Measurements from ENCODE around the gene EFL1. TPM values are rescaled to one million over a fixed set of nuclear protein-coding genes. Genes with fewer than 3 reads are reported as not detected.

The EFL1 gene
- total and polyA plus RNA-seq, 2 of the 4 experiments (the other 2 are of a cell fraction): 10.1 to 24.6 TPM

DNA sequence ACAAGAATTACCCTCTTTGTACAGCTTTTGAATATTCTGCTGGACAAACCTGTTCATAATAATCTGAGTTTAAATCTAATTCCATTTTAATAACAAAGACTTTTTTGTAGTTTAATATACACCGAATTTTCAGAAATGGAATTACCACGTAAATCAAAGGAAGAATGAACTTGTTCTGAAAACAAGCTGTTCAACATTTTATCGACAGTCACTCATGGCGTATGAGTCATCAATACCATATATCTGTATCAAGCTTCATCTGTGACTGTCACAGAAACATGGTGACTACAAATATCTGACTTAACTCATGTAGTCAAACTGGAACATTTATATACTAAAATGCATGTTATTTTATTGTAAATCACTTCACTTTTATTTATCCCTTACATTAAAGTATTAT lies 90.0 kb downstream of the EFL1 start:
- no peaks in the 10 kb centered on the region for H3K9me1 ChIP-seq (ENCODE audit: insufficient read depth, low read length)
- no peak overlapping the region for H3K56ac ChIP-seq (ENCODE audit: extremely low read depth, insufficient read depth, low read length)
- H2AK9ac ChIP-seq (replicated peaks; ENCODE audit: low read depth, low read length, poor library complexity): no peak overlapping the region
- no peak overlapping the region for H4K5ac ChIP-seq (ENCODE audit: low read depth, low read length)
- no peak overlapping the region for H2BK15ac ChIP-seq (ENCODE audit: low read depth, low read length)
- H3K14ac ChIP-seq (replicated peaks; ENCODE audit: low read depth, low read length): no peak overlapping the region
- no peak overlapping the region for H3K18ac ChIP-seq (ENCODE audit: low read depth, low read length)
- no TSS peak for BruUV-seq (replicated peaks)
- H3K4me3 ChIP-seq (ENCODE audit: insufficient read depth, low read depth, low read length): no peak overlapping the region
- peaks cover 3% of the 10 kb centered on the region for H3K4me1 ChIP-seq (ENCODE audit: control insufficient read depth, insufficient read depth, low read length)
- H2BK5ac ChIP-seq (ENCODE audit: low read depth, low read length, poor library complexity, severe bottlenecking): no peak overlapping the region
- no CpG with 5 or more reads among the region's 4 CpGs for WGBS, 2 experiments (ENCODE audit: extremely low coverage in 2 of 2, insufficient read length in 1 of 2)
- dilution Hi-C loops (cut with HindIII; ENCODE audit: low sequenced_read_pairs, unreplicated experiment) (no loop called here), in situ Hi-C loops (cut with MboI; ENCODE audit: low sequenced_read_pairs) (no loop called here), intact Hi-C loops (cut with micrococcal nuclease) (no loop called here)
- no peak overlapping the region for H2AFZ ChIP-seq (replicated peaks; ENCODE audit: low read length, poor library complexity)
- ATAC-seq (ENCODE audit: low read depth) (no peak), DNase-seq (no peak)
- H3K9ac ChIP-seq (ENCODE audit: low read depth, low read length): no peak overlapping the region
- H2BK20ac ChIP-seq (ENCODE audit: low read depth, low read length): no peak overlapping the region
- ChIA-PET CTCF (no interaction called here), POLR2A (ENCODE audit: unreplicated experiment) (no interaction called here)
- no peak overlapping the region for H4K91ac ChIP-seq (ENCODE audit: insufficient read depth, low read depth, low read length)
- no peaks in the 10 kb centered on the region for H4K20me1 ChIP-seq (ENCODE audit: insufficient read depth, low read length)
- H2BK120ac ChIP-seq (ENCODE audit: low read depth, low read length): no peak overlapping the region
- H3K23ac ChIP-seq (ENCODE audit: low read depth, low read length): no peak overlapping the region
- no peaks in the 10 kb centered on the region for H3K9me3 ChIP-seq (ENCODE audit: control insufficient read depth, insufficient read depth, low read length)
- H2AK5ac ChIP-seq (ENCODE audit: low read depth, low read length): no peak overlapping the region
- H3K4ac ChIP-seq (ENCODE audit: low read depth, low read length): no peak overlapping the region
- 0 out of 2 replicates have a peak, but pooled peaks have one; percentile 32 for TF ChIP-seq FOS (IDR thresholded peaks at IDR 0.05; ENCODE audit: low read depth, low read length)
- TF ChIP-seq, protein P1, sequence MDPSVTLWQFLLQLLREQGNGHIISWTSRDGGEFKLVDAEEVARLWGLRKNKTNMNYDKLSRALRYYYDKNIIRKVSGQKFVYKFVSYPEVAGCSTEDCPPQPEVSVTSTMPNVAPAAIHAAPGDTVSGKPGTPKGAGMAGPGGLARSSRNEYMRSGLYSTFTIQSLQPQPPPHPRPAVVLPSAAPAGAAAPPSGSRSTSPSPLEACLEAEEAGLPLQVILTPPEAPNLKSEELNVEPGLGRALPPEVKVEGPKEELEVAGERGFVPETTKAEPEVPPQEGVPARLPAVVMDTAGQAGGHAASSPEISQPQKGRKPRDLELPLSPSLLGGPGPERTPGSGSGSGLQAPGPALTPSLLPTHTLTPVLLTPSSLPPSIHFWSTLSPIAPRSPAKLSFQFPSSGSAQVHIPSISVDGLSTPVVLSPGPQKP (IDR thresholded peaks at IDR 0.05; ENCODE audit: borderline replicate concordance, low read depth, low read length): no peak
- TF ChIP-seq RAD21 (IDR thresholded peaks at IDR 0.05; ENCODE audit: low read length): no peak
- TF ChIP-seq RFX5 (IDR thresholded peaks at IDR 0.05; ENCODE audit: low read depth, low read length): no peak
- no peak for TF ChIP-seq MAFK (IDR thresholded peaks at IDR 0.05; ENCODE audit: low read depth, low read length)
- TF ChIP-seq CHD1 (IDR thresholded peaks at IDR 0.05; ENCODE audit: low read depth, low read length): no peak
- no peaks in the 10 kb centered on the region for H3K27me3 ChIP-seq (ENCODE audit: control insufficient read depth, insufficient read depth, low read length)
- no peak overlapping the region for H3K27ac ChIP-seq (ENCODE audit: insufficient read depth, low read length)
- H4K8ac ChIP-seq (ENCODE audit: low read depth in 2 of 2, low read length in 2 of 2): no peak overlapping the region
- H3K4me2 ChIP-seq (ENCODE audit: low read depth, low read length): no peak overlapping the region
- no peaks in the 10 kb centered on the region for H3K36me3 ChIP-seq (ENCODE audit: control insufficient read depth, insufficient read depth, low read length)
- H3K79me1 ChIP-seq (ENCODE audit: low read depth in 1 of 2, low read length in 2 of 2): peaks cover 4 to 8% of the 10 kb centered on the region in 2 experiments; a peak in 2 of 4 replicates
